GM23338 (cell line): ENCODE results near the gene SSB.

Source experiments
- CREB1 ChIP-seq: fragments of 250-450 bp; sonication (Bioruptor Pico); IDR thresholded peaks from 2 replicates; pipeline ENCODE4 v1.5.0; 2020; ENCODE audit warnings: low read depth, mild to moderate bottlenecking, moderate library complexity
- CTCF ChIP-seq, 2 experiments: fragments of 200-600 bp in 1 of 2; sonication (generic) in 1 of 2; conservative IDR thresholded peaks; 2 replicates each; pipeline versions ENCODE4 v1.5.1 to v1.6.1; 2016 to 2017; ENCODE audit warnings: antibody characterized with exemption in 2 of 2, low read depth in 2 of 2, mild to moderate bottlenecking in 2 of 2, moderate library complexity in 1 of 2
- ETS1 ChIP-seq: IDR thresholded peaks from 2 replicates; pipeline ENCODE4 v1.6.1; 2016; ENCODE audit warnings: antibody characterized with exemption
- EZH2 ChIP-seq: fragments of 200-600 bp; sonication (generic); IDR thresholded peaks from one replicate; pipeline ENCODE4 v1.8.0; 2017; ENCODE audit warnings: antibody characterized with exemption, mild to moderate bottlenecking, low read depth; ENCODE audit not compliant: unreplicated experiment
- JUNB ChIP-seq: IDR thresholded peaks from one replicate; pipeline ENCODE4 v1.6.1; 2016; ENCODE audit warnings: antibody characterized with exemption; ENCODE audit not compliant: unreplicated experiment
- POLR2AphosphoS5 ChIP-seq: IDR thresholded peaks from 2 replicates; pipeline ENCODE4 v1.6.1; 2016; ENCODE audit warnings: antibody characterized with exemption, low read depth
- REST ChIP-seq: IDR thresholded peaks from one replicate; pipeline ENCODE4 v1.6.1; 2018; ENCODE audit warnings: antibody characterized with exemption; ENCODE audit not compliant: unreplicated experiment
- ZNF331 ChIP-seq: fragments of 250-450 bp; sonication (Bioruptor Pico); IDR thresholded peaks from 2 replicates; pipeline ENCODE4 v1.5.0; 2020; ENCODE audit warnings: low read depth, mild to moderate bottlenecking, moderate library complexity
- ZNF462 ChIP-seq: fragments of 250-450 bp; sonication (Bioruptor Pico); IDR thresholded peaks from 2 replicates; pipeline ENCODE4 v1.5.0; 2020; ENCODE audit warnings: mild to moderate bottlenecking, moderate library complexity

GRCh38 chr2:169822785-169823392 lies 24.2 kb downstream of the SSB start:
- TF ChIP-seq CTCF (conservative IDR thresholded peaks at IDR 0.05; ENCODE audit: low read depth in 2 of 2) (no peak), ZNF462 (CRISPR knock-in tag) (no peak), EZH2 (no peak), POLR2AphosphoS5 (no peak), REST (no peak), CREB1 (no peak), ETS1 (no peak), ZNF331 (CRISPR knock-in tag) (no peak), JUNB (no peak)
